ENCODE measurements around the gene ARL4D.
A peak's percentile ranks its signal among the peaks of the same experiment; 100 is the strongest.
"Not testable (repeated sequence)": the region's sequence is repeated elsewhere in the genome, so short reads cannot be mapped to it uniquely, and the experiment has no call there.

Gene ARL4D

DNA sequence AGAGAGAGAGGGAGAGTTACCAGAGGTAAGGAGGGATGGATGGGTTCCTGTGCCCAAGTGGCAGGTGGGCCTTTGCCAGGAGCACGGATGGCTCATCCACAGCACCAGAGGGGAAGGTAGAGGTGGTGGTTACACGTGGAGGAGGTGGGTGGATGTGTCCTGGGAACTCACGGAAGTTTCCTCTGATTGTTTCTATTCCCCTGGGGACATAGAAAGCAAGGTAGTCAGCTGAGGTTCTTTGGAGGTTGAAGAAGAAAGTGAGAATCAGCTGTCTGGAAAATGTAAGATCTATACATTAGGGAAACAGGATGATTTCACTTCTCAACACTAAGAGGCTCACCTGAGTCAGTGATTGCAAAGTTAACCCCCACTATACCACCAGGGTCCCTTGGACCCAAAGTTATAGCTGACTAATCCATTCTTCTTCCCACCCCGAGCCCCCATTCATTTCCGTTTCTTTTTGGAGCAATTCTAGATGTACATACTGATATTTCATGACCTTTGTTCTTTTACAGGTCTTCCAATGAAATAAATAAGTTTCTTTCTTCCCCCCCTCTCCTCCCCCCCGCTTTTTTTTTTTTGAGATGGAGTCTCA is 27.5 kb upstream of the ARL4D start:
- no peak for DNase-seq

DNA sequence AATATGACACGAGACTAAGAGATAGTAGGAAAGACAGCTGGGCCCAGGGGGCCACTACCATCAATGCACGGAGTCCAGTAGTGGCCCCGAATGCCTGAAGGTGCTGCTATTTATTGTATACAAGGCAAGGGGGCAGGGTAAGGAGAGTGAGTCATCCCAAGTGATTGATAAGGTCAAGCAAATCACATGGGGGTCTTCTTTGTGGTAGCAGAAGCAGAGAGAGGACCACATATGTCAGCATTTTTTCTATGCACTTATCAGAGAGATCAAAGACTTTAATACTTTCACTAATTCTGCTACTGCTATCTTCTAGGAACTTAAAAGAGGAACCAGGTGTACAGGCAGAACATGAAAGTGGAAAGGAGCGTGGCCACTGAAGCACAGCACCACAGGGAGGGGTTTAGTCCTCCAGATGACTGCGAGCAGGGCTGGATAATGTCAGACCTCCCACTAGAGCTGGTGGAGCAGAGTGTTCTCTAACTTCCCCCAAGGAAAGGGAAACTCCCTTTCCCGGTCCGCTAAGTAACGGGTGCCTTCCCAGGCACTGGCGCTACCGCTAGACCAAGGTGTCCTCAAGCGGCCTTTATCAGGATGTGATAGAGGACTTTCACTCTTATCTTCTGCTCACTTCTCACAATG is 26.4 kb upstream of the ARL4D start:
- DNase-seq: no peak

DNA sequence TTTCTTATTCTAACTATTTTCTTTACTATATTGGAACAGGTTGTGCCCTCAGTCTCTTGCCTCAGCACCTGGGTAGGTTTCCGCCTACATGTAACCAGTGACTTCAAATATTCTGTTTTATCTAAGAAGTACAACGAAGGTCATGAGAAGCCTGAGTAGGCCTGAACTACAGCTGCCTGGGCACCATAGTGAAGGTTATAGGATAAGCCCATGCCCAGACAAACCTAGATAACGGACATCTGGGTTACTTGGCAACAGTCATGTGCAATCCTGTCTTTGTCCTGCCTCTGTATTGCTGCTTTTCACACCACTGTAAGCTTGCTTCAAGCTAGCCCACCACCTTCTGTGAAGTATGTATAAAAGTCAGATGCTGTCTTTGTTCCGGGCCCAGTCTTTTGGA is 25.4 kb upstream of the ARL4D start:
- DNase-seq: no peak

DNA sequence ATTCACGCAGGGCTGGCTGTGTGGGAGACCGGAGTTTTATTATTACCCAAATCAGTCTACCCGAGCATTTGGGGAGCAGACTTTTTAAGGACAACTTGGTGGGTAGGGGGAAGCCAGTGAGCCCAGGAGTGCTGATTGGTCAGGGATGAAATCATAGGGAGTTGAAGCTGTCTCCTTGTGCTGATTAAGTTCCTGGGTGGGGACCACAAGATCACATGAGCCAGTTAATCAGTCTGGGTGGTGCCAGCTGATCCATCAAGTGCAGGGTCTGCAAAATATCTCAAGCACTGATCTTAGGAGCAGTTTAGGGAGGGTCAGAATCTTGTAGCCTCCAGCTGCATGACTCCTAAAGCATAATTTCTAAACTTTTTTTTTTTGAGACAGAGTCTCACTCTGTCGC is 22.9 kb upstream of the ARL4D start:
- not testable (repeated sequence) for DNase-seq

DNA sequence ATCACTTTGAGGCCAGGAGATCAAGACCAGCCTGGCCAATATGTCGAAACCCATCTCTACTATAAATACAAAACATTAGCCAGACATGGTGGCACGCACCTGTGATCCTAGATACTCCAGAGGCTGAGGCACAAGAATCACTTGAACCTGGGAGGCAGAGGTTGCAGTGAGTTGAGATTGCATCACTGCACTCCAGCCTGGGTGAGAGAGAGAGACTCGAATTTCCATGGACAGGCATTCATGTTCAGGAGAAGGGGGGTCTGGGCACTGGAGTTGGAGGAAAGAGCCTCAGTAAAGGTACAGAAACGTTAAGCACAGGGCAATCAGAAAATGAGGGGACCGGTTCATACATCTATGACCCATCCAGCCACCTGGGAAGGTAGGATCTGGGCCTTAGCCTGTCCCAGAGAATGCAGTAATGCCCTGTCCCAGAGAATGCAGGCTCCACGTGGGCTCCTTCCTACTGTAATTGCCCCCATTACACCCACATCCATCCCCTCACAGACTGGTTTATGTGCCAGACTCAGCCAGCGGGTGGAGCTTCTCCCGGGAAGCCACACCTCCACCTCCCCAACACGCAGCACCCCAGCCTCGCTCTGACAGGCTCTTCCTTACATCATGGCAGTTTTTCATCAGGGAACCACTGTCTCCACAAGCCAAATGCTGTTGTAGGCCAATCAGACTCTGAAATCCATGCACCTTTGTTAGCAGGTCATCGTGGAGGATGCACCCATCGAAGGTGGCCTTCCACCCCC is 21.6 kb upstream of the ARL4D start:
- DNase-seq: no peak

DNA sequence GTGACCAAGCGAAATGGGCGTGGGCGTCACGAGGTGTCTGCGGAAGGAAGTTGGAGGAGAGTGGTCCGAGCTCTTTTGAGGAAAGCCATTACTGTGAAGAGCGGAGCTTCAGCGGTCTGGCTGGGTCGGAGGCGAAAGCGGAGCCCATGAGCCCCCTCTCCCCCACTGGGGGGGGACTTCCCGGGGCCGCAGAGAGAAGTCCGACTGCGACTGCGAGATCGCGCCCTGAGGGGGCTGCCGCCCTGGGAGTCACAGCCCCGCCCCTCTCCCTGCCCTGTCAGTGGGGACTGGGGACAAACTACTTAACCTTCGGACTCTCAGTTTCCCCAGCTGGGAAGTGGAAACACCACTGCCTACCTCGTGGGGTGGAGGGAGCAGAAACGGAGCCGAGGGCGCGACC is 20.0 kb upstream of the ARL4D start:
- DNase-seq: no peak

DNA sequence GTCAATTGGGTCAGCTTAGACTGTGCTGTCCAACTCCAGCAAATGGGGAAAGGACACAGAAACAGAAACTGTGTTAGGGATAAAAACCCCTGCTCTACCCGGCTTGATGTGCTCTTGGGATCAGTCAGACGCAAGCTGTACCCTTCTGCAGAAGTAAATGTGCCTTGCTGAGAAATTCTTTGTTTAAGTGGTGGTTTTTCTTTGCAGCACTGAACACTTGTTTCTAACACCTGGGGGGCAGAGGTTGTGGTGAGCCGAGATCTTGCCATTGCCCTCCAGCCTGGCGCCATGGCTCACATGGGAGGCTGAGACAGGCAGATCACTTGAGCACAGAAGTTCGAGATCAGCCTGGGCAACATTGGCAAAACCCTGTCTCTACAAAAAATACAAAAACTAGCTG is 18.5 kb upstream of the ARL4D start:
- no peak for DNase-seq

DNA sequence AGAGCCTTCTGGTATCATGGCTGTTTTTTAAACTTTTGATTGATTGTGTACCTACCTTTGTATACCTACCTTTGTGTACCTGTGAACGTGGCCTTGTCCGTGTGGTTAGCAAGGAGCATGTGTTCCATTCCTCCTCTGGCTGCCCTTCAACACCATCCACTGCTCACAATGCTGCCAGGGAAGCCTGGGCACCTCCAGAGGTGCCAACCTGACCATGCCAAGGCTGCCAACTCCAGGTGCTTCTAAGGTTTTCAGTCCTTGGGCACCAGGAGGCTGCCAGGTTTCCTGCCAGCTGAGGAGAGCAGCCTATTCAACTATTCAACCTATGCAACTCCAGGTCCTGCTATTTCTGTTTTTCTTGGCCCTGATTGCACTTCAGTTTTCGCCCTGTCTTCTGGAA is 17.6 kb upstream of the ARL4D start:
- no peak for DNase-seq

DNA sequence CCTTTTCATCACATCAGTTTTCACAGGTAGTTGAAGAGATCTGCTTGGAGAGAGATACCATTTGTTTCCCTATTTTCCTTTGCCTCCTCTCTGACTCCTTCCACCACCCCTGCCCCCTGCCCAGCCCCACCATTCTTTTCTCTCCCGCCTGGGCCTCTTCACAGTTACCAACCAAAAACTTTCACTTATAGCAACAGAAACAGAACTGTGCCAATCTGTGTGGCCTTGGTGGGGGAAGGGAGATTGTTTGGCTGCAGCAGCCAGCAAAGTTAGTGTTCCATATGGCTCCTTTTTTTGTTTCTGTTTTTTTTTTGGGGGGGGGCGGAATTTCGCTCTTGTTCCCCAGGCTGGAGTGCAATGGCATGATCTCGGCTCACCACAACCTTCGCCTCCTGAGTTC is 17.2 kb upstream of the ARL4D start:
- DNase-seq: no peak

DNA sequence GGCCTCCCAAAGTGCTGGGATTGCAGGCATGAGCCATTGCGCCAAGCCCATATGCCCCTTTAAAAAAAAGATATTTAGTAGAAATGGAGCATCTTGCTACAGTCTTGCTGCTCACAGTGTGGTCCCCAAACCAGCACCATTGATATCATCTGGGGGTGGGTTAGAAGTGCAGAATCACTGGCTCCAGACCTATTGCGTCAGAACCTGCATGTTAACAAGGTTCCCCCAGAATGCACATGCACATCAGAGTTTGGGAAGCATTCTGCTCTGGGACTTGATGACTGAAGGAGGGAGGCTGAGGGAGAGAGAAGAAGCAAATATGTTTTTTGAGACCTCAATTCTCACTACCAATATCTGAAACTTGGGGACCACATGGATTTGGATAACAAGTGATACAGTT is 16.0 kb upstream of the ARL4D start:
- no peak for DNase-seq

DNA sequence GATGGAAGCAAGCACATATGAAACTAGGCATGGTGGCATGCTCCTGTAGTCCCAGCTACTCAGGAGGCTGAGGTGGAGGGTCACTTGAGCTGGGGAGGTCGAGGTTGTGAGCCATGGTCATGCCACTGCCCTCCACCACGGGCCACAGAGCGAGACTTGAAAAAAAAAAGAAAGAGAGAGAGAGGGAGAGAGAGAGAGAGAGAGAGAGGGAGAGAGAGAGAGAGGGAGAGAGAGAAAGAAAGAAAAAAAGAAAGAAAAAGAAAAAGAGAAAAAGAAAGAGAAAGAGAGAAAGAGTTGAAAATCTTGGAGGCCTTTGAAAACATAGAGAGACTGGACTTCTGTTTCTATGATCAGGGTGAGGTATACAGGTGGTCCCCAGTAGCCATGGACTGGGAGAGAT is 15.4 kb upstream of the ARL4D start:
- DNase-seq: no peak

DNA sequence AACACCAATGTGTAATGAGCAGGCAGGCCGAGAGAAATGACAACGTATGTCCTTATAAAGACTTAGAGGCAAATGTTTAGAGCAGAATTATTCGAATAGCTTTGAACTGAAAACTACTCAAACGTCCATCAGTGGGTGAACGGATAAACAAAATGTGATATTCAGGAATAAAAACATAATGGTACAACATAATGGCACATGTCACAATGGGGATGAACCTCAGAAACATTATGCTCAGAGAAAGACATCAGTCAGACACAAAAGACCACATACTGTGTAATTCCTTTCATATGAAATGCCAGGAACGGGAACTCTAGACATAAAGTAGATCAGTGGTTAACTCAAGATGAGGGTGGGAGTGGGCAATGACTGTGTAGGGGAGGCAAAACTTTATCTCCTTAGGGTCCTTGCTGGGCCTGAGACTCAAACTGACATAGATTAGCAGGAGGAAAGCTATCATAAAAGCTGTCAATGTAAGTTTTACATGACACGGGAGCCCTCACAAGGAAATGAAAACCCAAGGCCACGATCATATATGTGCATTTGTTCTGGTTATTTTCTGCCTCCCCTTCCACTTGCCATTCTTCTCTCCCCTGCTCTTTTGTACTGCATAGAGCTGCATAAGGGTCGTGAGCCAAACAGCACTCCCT is 14.8 kb upstream of the ARL4D start:
- DNase-seq: no peak

DNA sequence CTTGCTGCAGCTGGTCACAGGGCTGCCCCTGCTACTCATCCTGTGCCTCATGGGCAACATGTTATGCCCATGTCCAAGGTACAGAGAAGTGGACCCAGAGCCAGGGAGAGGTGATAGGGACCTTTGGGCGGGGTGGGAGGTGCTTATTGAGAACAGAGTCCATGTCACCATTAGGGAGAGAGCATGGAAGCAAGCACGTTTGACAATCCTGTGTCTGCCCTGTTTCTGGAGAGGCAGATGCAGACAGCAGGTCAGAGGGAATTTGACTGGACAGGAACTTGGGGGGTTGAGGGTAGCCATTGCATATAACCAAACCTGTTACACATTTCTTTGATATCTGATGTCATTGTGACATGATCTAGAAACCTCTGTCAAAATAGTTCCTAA is 14.3 kb upstream of the ARL4D start:
- no peak for DNase-seq

DNA sequence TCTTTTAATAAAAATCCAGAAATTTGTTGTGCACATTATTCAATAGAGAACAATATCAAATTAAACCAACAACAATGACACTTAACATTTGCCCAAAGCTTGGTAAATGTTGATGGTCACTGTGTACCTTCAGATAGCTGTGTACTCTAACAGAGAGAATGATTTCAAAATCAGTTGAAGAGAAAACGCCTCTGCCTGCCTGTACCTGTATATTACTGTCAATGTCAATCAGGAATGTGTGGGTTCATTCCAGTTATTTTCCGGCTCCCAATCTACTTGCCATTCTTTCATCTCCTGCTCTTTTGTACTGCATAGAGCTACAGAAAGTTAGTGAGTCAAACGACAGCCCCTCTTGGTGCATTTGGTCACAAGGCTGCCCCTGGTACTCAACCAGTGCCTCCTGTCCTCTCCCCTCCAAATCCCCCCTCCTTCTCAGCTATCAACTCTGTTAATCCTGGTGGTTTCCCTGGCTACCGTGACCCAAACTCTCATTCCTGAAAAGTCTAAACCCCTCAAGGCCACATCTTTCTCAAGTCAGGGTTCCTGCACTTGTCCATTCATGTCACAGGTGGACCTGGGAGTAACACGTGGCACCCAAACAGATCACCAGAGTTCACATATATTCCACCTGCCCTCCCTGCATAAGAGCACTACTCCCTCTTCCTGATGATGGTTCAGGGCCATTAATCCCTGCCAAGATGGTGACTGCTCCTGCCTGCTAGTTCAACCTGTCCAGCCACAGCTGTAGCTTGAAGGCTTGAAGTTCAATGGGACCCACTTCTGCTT is 13.6 kb upstream of the ARL4D start:
- no peak for DNase-seq

DNA sequence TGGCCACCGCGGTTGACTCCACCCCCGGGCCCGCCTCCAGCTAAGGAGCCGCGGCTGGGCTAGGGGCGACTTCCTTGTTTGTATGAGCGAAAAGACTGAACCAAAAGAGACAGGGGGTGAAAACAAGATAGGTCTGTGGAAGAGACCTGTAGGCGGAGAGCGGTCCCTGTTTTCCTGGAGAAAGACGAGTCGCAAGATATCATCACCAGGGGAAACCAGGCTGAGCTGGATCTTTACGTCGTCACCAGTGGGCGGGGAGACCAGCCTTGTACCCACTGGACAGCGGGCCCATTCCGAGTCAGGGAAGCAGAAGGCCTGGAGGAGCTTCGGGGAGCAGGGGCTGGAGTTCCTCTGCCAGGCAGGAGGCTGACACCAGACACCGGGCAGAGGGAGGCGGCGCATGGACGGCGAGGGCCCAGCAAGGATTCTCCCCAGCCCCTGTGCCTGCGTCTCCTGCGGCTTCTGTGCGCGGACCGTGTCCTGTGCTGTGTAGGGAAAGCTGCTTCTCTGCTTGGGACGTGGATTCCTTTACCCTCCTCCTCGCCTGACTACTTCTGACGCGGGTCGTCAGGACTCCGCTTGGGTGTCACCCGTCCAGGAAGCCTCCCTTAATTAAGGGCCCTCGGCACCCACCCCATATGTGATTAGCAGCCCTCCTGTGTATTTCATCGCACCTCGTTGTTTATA is 10.3 kb upstream of the ARL4D start:
- DNase-seq: peak; percentile 91

DNA sequence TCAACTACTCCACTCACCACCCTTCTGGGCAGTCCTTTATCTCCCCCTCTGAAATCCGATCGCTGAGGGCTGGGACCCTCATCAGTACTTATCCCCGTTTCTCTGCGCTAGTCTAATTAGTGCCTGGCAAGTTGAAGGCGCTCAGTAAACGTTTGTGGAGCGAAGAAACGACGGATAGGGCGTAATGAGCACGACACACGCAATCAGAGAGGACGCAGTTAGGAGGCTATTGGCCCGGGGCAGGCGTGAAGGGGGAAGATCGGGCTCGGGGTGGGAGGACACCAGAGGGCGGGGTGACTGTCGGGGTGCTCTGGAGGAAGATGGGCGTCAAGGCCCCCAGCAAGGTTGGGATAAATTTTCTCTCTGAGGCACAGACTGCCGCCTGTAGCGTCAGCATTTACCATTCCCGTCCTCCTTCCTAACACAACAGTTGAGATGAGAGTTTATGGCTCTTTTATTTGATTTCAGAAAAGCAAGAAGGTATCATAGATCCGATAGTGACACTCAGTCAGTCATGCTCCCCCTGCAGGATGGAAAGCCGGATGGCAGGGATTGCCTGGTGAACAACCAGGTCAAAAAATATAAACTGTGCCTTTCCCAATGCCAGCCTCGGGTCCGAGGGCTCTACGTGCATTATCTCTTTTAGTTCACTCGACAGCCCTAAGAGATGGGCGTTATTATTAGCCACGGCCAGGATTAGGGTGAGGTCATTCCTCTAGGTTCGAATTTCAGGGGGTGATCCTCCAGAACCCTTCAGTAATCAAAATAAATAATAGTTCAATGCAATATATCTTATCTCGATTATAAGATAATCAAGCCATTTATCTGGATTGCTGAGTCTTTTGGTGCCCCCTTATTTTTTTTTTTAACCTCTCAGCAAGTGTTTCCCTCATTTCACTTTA is 9.5 kb upstream of the ARL4D start:
- DNase-seq: peak; percentile 55

DNA sequence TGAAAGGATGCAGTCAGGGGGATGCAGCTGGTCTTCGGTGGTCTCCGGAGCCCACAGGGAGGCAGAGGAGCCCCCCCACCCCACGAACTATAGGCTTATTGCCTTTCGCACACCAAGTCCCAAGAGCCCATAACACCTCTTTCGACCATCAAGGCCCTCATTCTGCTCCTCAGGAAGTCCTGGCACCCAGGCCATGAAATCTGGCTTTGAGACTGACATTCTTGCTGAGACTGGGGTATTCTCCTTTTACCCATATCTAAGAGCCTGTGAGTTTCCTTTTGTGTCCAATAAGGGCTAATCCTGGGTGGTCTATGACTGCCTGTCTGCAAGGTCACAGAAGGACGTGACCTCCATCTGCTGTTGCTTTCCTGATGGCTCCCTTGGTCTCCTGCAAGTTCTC is 6.4 kb upstream of the ARL4D start:
- DNase-seq: no peak

DNA sequence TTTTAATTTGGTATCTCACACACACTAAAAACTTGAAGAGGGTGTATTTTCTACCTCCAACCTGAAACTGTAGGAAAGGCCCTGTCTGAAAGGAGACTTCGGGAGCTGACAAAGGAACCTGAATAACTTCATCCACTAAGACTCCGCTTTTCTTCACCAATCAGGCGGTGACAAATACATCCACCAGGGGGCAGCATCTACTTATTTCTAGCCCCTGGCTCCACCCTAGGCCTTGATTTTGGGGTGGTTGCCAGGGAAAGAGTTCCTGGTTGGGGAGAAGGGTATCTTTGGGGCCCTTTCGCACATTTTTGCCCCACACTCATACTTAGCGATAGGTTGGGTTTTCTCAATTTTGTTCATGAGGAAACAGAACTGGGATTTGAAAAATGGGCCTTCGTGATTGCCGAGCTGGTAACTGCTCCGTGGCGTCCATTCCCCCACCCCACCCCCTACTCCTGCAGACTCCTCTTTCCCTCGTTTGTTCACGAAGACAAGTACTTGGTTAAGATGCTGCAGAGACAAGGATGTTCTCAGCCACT is 4.8 kb upstream of the ARL4D start:
- peak; percentile 61 for DNase-seq

DNA sequence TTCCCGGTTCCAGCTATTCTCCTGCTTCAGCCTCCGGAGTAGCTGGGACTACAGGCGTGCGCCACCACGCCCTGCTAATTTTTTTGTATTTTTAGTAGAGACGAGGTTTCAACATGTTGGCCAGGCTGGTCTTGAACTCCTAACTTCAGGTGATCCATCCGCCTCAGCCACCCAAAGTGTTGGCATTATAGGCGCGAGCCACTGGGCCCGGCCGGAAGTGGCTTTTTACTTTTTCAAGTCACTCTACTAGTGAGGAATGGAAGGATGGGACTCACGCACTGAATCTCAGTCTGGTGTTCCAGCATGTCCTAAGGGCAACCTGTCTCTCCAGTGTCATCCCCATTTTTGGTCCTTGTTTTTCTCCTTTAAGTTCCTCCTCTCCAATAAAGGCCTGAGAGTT is 4.1 kb upstream of the ARL4D start:
- DNase-seq: not testable (repeated sequence)

DNA sequence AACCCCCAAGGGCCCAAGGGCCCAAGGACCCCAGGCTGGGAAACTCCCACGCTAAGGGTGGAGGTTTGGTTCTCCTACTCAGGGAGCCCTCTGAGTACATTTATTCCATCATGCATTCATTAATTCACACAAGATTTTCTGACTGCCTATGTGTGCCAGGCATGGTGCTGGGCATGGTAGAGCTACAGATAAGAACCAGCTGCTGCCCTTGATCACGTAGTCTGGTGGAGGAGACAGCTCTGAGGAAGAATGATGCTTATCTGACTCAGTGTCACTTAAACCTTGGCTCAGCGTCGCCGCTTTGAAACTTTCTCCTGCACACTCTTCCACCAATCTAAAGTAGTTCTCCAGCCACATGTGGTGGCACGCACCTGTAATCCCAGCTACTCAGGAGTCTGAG is 3.6 kb upstream of the ARL4D start:
- DNase-seq: no peak

DNA sequence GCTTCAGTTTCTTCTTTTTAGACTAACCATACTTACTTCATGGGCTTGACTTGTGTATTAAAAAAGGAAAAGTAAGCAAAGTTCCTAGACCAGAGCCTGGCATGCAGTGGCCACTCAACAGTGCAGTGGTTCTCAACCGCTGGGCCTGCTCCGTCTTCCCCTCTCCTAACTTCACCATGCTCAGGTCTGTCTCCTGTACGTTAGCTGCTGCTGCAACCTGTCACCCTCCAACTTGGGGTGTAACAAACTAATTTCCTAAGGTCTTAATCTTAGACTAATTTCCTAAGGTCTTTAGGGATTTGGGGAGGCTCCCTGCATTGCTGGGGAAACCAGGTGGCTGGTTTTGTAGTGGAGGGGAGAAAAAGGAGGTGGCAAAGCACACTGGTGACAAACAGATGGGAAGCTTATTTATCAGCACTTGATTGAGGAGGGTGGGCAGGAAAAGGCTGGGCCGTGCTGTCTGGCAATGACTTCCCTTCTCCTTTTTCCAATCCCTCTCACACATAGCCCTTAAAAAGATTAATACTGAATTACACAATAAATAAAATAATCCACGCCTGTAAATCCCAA is 2.2 kb upstream of the ARL4D start:
- DNase-seq: no peak

Measured in DMS79 (cell line).